Measurements from ENCODE around the gene JAGN1. TPM values are rescaled to one million over a fixed set of nuclear protein-coding genes. Genes with fewer than 3 reads are reported as not detected.
"Not testable (repeated sequence)": the region's sequence is repeated elsewhere in the genome, so short reads cannot be mapped to it uniquely, and the experiment has no call there.

The JAGN1 gene
- 10 to 100 TPM; 31.8 to 42.8 TPM for total RNA-seq

- peak; percentile 95 for ATAC-seq
Measured at GRCh38 chr3:9890249-9891071, at the start of gene JAGN1. TSS of gene JAGN1 (plus strand) at chr3:9890610. CDS start at chr3:9890723, 113 bp downstream.

GRCh38 chr3:9841015-9841414 lies 49.4 kb upstream of the JAGN1 start:
- DNase-seq (ENCODE audit: low spot score) = no peak
- Mint-ChIP-seq H3K9me3 (no peaks in the 10 kb centered on the region), H3K36me3 (peaks cover 5% of the 10 kb centered on the region), H3K27me3 (no peaks in the 10 kb centered on the region), H3K27ac (peak overlapping the region in 1 of 2 donors; percentile 18), H3K4me1 (ENCODE audit: low read depth in 2 of 2) (peaks cover 11 to 23% of the 10 kb centered on the region in 2 donors), H3K4me3 (no peak overlapping the region)
- ATAC-seq = no peak

More at GRCh38 chr3:9890249-9891071, at the start of gene JAGN1:
- no peaks in the 10 kb centered on the region for H3K9me3 Mint-ChIP-seq
- H3K36me3 Mint-ChIP-seq = peaks cover 23% of the 10 kb centered on the region
- H3K27me3 Mint-ChIP-seq = no peaks in the 10 kb centered on the region
- DNase-seq (ENCODE audit: low spot score) = peak; percentile 89
- peaks cover 28 to 33% of the 10 kb centered on the region in 2 donors for H3K4me1 Mint-ChIP-seq (ENCODE audit: low read depth in 2 of 2)
- H3K4me3 Mint-ChIP-seq = peak within 1 kb of the TSS; percentile 96
- peak within 1 kb of the TSS; percentile 95 for H3K27ac Mint-ChIP-seq

GRCh38 chr3:9843715-9844438 lies 46.5 kb upstream of the JAGN1 start, which contains the start of gene RPUSD3:
TSS of gene RPUSD3 (minus strand) at chr3:9844008. CDS start at chr3:9843990, 18 bp downstream.
- Mint-ChIP-seq H3K27me3 (no peaks in the 10 kb centered on the region), H3K9me3 (no peaks in the 10 kb centered on the region), H3K4me3 (peak within 1 kb of the TSS; percentile 98), H3K36me3 (peaks cover 5% of the 10 kb centered on the region), H3K4me1 (ENCODE audit: low read depth in 2 of 2) (peaks cover 9 to 23% of the 10 kb centered on the region in 2 donors), H3K27ac (peak within 1 kb of the TSS; percentile 91 to 94)
- peak; percentile 99 to 100 for ATAC-seq
- peak; percentile 97 for DNase-seq (ENCODE audit: low spot score)

- DNase-seq (ENCODE audit: low spot score) (no peak), ATAC-seq (no peak)
- Mint-ChIP-seq H3K4me3 (no peak overlapping the region), H3K27me3 (no peaks in the 10 kb centered on the region), H3K4me1 (ENCODE audit: low read depth in 2 of 2) (peaks cover 9 to 23% of the 10 kb centered on the region in 2 donors), H3K9me3 (no peaks in the 10 kb centered on the region), H3K36me3 (peaks cover 5% of the 10 kb centered on the region), H3K27ac (peak overlapping the region in 1 of 2 donors; percentile 58)
Measured at GRCh38 chr3:9846231-9846630, 44.2 kb upstream of the JAGN1 start.

GRCh38 chr3:9846931-9847488 lies 43.4 kb upstream of the JAGN1 start:
- ATAC-seq = no peak
- Mint-ChIP-seq H3K27me3 (no peaks in the 10 kb centered on the region), H3K9me3 (no peaks in the 10 kb centered on the region), H3K4me1 (ENCODE audit: low read depth in 2 of 2) (peaks cover 6 to 20% of the 10 kb centered on the region in 2 donors), H3K36me3 (peaks cover 5% of the 10 kb centered on the region), H3K27ac (no peak overlapping the region), H3K4me3 (no peak overlapping the region)
- DNase-seq (ENCODE audit: low spot score) = no peak

GRCh38 chr3:9847870-9848269 lies 42.5 kb upstream of the JAGN1 start:
- H3K27ac Mint-ChIP-seq; H3K4me3 Mint-ChIP-seq; DNase-seq (ENCODE audit: low spot score); H3K27me3 Mint-ChIP-seq; H3K36me3 Mint-ChIP-seq; H3K9me3 Mint-ChIP-seq; ATAC-seq: not testable (repeated sequence)
- peaks cover 0 to 13% of the 10 kb centered on the region in 2 donors for H3K4me1 Mint-ChIP-seq (ENCODE audit: low read depth in 2 of 2)

- ATAC-seq; H3K36me3 Mint-ChIP-seq; DNase-seq (ENCODE audit: low spot score); H3K4me3 Mint-ChIP-seq; H3K27me3 Mint-ChIP-seq; H3K9me3 Mint-ChIP-seq: not testable (repeated sequence)
- peak overlapping the region in 1 of 2 donors; percentile 19 for H3K27ac Mint-ChIP-seq
- H3K4me1 Mint-ChIP-seq (ENCODE audit: low read depth in 2 of 2) = peaks cover 5 to 13% of the 10 kb centered on the region in 2 donors
Measured at GRCh38 chr3:9848860-9849259, 41.5 kb upstream of the JAGN1 start.

- not testable (repeated sequence) for H3K4me3 Mint-ChIP-seq; H3K36me3 Mint-ChIP-seq; DNase-seq (ENCODE audit: low spot score); H3K27me3 Mint-ChIP-seq; H3K9me3 Mint-ChIP-seq; H3K27ac Mint-ChIP-seq; ATAC-seq
- H3K4me1 Mint-ChIP-seq (ENCODE audit: low read depth in 2 of 2) = peaks cover 11 to 14% of the 10 kb centered on the region in 2 donors
Measured at GRCh38 chr3:9851383-9851782, 39.0 kb upstream of the JAGN1 start.

- not testable (repeated sequence) for H3K9me3 Mint-ChIP-seq; H3K36me3 Mint-ChIP-seq; H3K27me3 Mint-ChIP-seq; H3K4me3 Mint-ChIP-seq; ATAC-seq; H3K27ac Mint-ChIP-seq; DNase-seq (ENCODE audit: low spot score)
- peaks cover 11 to 19% of the 10 kb centered on the region in 2 donors for H3K4me1 Mint-ChIP-seq (ENCODE audit: low read depth in 2 of 2)
Measured at GRCh38 chr3:9851926-9852325, 38.5 kb upstream of the JAGN1 start.

- no peaks in the 10 kb centered on the region for H3K27me3 Mint-ChIP-seq
- H3K4me3 Mint-ChIP-seq = no peak overlapping the region
- no peaks in the 10 kb centered on the region for H3K9me3 Mint-ChIP-seq
- no peaks in the 10 kb centered on the region for H3K36me3 Mint-ChIP-seq
- DNase-seq (ENCODE audit: low spot score) (no peak), ATAC-seq (no peak)
- no peak overlapping the region for H3K27ac Mint-ChIP-seq
- peaks cover 11 to 21% of the 10 kb centered on the region in 2 donors for H3K4me1 Mint-ChIP-seq (ENCODE audit: low read depth in 2 of 2)
Measured at GRCh38 chr3:9852528-9852927, 37.9 kb upstream of the JAGN1 start.

GRCh38 chr3:9854291-9854940 lies 36.0 kb upstream of the JAGN1 start:
- not testable (repeated sequence) for DNase-seq (ENCODE audit: low spot score); H3K9me3 Mint-ChIP-seq; H3K27me3 Mint-ChIP-seq; H3K4me3 Mint-ChIP-seq; ATAC-seq; H3K36me3 Mint-ChIP-seq
- Mint-ChIP-seq H3K4me1 (ENCODE audit: low read depth in 2 of 2) (peaks cover 20 to 32% of the 10 kb centered on the region in 2 donors), H3K27ac (peak overlapping the region in 1 of 2 donors; percentile 37)

GRCh38 chr3:9855594-9855993 lies 34.8 kb upstream of the JAGN1 start:
- Mint-ChIP-seq H3K27ac (peak overlapping the region in 1 of 2 donors; percentile 70), H3K9me3 (no peaks in the 10 kb centered on the region), H3K27me3 (no peaks in the 10 kb centered on the region), H3K4me3 (no peak overlapping the region), H3K36me3 (no peaks in the 10 kb centered on the region), H3K4me1 (ENCODE audit: low read depth in 2 of 2) (peaks cover 20 to 37% of the 10 kb centered on the region in 2 donors)
- ATAC-seq (no peak), DNase-seq (ENCODE audit: low spot score) (no peak)

GRCh38 chr3:9859530-9860025 lies 30.8 kb upstream of the JAGN1 start:
- DNase-seq (ENCODE audit: low spot score) = no peak
- no peaks in the 10 kb centered on the region for H3K27me3 Mint-ChIP-seq
- H3K27ac Mint-ChIP-seq = peak overlapping the region in 1 of 2 donors; percentile 78

More at GRCh38 chr3:9859530-9860025, 30.8 kb upstream of the JAGN1 start:
- no peak for ATAC-seq
- Mint-ChIP-seq H3K4me3 (no peak overlapping the region), H3K9me3 (no peaks in the 10 kb centered on the region), H3K4me1 (ENCODE audit: low read depth in 2 of 2) (peaks cover 13 to 38% of the 10 kb centered on the region in 2 donors), H3K36me3 (no peaks in the 10 kb centered on the region)

All from natural killer cell treated with Interleukin-12 subunit alpha and Interleukin-12 subunit beta and Interleukin-15 and Interleukin-18, amount 100 ng/mL, for 72 hours (primary cell).